Mesothelial cell of epicardium (in vitro differentiated cells): ENCODE data around the gene GMIP. TPM values are rescaled to one million over a fixed set of nuclear protein-coding genes. Genes with fewer than 3 reads are reported as not detected.

Experiments used
- DNase-seq, 2 experiments: peaks; one replicate each; pipeline ENCODE4 v3.0.0; 2021; ENCODE audit warnings: low spot score in 2 of 2; ENCODE audit not compliant: unreplicated experiment in 2 of 2
- H3K27ac Mint-ChIP-seq: 2 replicates; pipeline ENCODE4 v1.8.0; 2021; ENCODE audit warnings: mixed read lengths
- H3K27me3 Mint-ChIP-seq: 2 replicates; pipeline ENCODE4 v1.8.0; 2021; ENCODE audit warnings: low read depth, mixed read lengths
- H3K36me3 Mint-ChIP-seq: 2 replicates; pipeline ENCODE4 v1.8.0; 2021; ENCODE audit warnings: mixed read lengths
- H3K4me1 Mint-ChIP-seq: 2 replicates; pipeline ENCODE4 v1.8.0; 2021; ENCODE audit warnings: mixed read lengths
- H3K4me3 Mint-ChIP-seq: 2 replicates; pipeline ENCODE4 v1.8.0; 2021; ENCODE audit warnings: mild to moderate bottlenecking, moderate library complexity, mixed read lengths
- H3K9me3 Mint-ChIP-seq: 2 replicates; pipeline ENCODE4 v1.8.0; 2021; ENCODE audit warnings: mixed read lengths
- CTCF ChIP-seq: fragments of 200-600 bp; sonication (generic); IDR thresholded peaks from one replicate; pipeline ENCODE4 v1.5.0; 2021; ENCODE audit warnings: antibody characterized with exemption; ENCODE audit not compliant: unreplicated experiment
- total RNA-seq: library from RNA; stranded (reverse); gene quantifications from 3 replicates; pipeline ENCODE4 v1.2.1, GENCODE V29; 2021

GMIP gene
- total RNA-seq, 1 donor from 2014 or later: 25.1 TPM

GRCh38 chr19:19631346-19631745 lies 12.1 kb downstream of the GMIP start:
- TF ChIP-seq CTCF: no peak
- Mint-ChIP-seq H3K4me1 (peaks cover 14% of the 10 kb centered on the region), H3K36me3 (peaks cover 27% of the 10 kb centered on the region), H3K9me3 (no peaks in the 10 kb centered on the region), H3K27me3 (no peaks in the 10 kb centered on the region), H3K4me3 (no peak overlapping the region), H3K27ac (peak overlapping the region; percentile 53)
- no peak for DNase-seq

- Mint-ChIP-seq H3K27me3 (no peaks in the 10 kb centered on the region), H3K27ac (no peak overlapping the region), H3K9me3 (no peaks in the 10 kb centered on the region), H3K36me3 (peaks cover 26% of the 10 kb centered on the region), H3K4me3 (no peak overlapping the region), H3K4me1 (peaks cover 19% of the 10 kb centered on the region)
- DNase-seq: no peak
- no peak for TF ChIP-seq CTCF
Observed at GRCh38 chr19:19630426-19630825, 13.0 kb downstream of the GMIP start.

- no peak for DNase-seq
- TF ChIP-seq CTCF: no peak
- Mint-ChIP-seq H3K27me3 (no peaks in the 10 kb centered on the region), H3K4me3 (peak overlapping the region; percentile 8), H3K4me1 (peaks cover 19% of the 10 kb centered on the region), H3K27ac (no peak overlapping the region), H3K36me3 (peaks cover 26% of the 10 kb centered on the region), H3K9me3 (no peaks in the 10 kb centered on the region)
Observed at GRCh38 chr19:19630062-19630414, 13.4 kb downstream of the GMIP start.

- Mint-ChIP-seq H3K36me3 (peaks cover 24% of the 10 kb centered on the region), H3K27me3 (no peaks in the 10 kb centered on the region), H3K4me1 (peaks cover 19% of the 10 kb centered on the region), H3K27ac (peak overlapping the region; percentile 83), H3K9me3 (no peaks in the 10 kb centered on the region), H3K4me3 (peak overlapping the region; percentile 77)
- DNase-seq: peak in 1 of 2 experiments; percentile 62
- TF ChIP-seq CTCF: no peak
Observed at GRCh38 chr19:19628501-19629134, 14.8 kb downstream of the GMIP start.

- Mint-ChIP-seq H3K4me1 (peaks cover 19% of the 10 kb centered on the region), H3K27ac (peak within 1 kb of the TSS; percentile 92), H3K4me3 (peak within 1 kb of the TSS; percentile 88), H3K9me3 (no peaks in the 10 kb centered on the region), H3K36me3 (peaks cover 19% of the 10 kb centered on the region), H3K27me3 (no peaks in the 10 kb centered on the region)
- DNase-seq: peak; percentile 67 to 80
- no peak for TF ChIP-seq CTCF
Observed at GRCh38 chr19:19627621-19628500, 15.6 kb downstream of the GMIP start, which contains the start of gene LPAR2. Gene LPAR2 (minus strand): TSS chr19:19628220. CDS start chr19:19627275, 945 bp downstream.
